Kidney glomerular epithelial cell (primary cell): ENCODE measurements around the gene TSPYL4.

ENCODE experiments used
- DNase-seq: peaks from one replicate; lab custom pipeline; 2025; lab: John Stamatoyannopoulos, UW

TSPYL4 gene

DNA sequence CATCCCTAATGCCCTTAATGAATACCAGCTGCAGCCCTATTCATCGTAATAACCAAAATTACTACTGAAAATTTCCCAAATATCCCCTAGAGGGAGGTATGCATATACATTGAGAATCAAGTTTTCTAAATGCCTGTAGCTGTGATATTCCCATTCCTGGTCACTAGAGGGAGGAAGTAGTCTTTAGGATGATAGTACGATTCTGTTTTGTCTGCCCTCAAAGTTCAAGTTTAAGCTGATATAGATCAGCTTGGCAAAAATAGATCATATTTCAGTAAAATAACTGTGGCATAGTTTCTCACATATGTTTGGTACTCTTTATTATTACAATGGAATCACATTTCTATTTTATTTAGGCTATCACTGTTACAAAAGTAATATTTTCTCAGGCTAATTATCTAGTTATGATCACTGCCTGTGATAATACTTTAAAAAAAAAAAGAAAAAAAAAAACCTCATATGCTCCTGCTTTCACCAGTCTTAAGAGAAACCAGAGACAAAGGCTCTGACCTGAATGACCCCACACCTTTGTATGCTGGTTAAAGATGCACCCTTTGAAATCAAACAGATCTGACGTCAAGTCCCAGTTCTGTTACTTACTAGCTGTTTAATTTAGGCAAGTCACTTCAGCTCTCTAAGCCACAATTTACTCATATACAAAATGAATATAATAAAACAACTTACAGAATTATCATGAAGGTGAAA, 14.9 kb upstream of the TSPYL4 start:
- DNase-seq, result peak; percentile 63

GRCh38 chr6:116267836-116268588, 14.1 kb upstream of the TSPYL4 start:
- DNase-seq, result no peak

- no peak for DNase-seq
These were observed 12.9 kb upstream of the TSPYL4 start for GRCh38 chr6:116266803-116267202.

- DNase-seq, result no peak
These were observed 11.4 kb upstream of the TSPYL4 start for GRCh38 chr6:116265041-116265829.

GRCh38 chr6:116263353-116263752, 9.5 kb upstream of the TSPYL4 start:
- no peak for DNase-seq

DNA sequence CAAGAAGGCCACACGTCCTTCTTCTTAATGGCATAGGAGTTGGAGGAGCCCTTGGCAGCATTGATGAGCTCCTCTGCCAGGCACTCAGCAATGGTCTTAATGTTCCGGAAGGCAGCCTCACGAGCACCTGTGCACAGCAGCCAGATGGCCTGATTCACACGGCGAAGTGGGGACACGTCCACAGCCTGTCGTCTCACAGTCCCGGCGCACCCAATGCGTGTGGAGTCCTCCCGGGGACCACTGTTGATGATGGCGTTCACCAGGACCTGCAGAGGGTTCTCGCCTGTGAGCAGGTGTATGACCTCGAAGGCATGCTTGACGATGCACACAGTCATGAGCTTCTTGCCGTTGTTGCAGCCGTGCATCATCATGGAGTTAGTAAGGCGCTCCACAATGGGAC, 4.6 kb upstream of the TSPYL4 start:
- DNase-seq, result no peak

DNA sequence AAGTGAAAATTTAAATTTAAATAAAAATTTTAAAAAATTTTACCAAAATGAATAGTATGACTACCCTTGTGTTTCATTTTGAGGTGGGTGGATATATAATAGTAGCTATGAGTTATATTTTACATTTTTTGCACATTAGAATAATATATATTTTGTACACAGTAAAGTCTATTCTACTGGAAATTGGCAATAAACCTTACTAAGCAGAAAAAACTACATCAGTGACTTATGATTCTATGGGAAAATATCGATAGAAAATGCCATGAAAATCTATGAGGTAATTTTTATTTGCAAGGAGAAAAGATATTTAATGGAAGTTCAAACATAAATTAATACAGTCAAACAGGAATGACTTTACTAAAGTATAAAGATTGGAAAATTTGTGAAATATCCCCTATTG, 2.8 kb upstream of the TSPYL4 start:
- DNase-seq, result no peak

- DNase-seq, result no peak
These were observed 1.4 kb upstream of the TSPYL4 start for GRCh38 chr6:116255246-116255800.

- peak; percentile 30 for DNase-seq
These were observed 602 bp upstream of the TSPYL4 start for GRCh38 chr6:116254297-116255056.

GRCh38 chr6:116253188-116253504, 729 bp downstream of the TSPYL4 start:
- no peak for DNase-seq

- peak; percentile 26 for DNase-seq
These were observed 2.1 kb downstream of the TSPYL4 start for GRCh38 chr6:116251568-116252384.

- no peak for DNase-seq
These were observed 5.3 kb downstream of the TSPYL4 start for GRCh38 chr6:116248577-116248976.

DNA sequence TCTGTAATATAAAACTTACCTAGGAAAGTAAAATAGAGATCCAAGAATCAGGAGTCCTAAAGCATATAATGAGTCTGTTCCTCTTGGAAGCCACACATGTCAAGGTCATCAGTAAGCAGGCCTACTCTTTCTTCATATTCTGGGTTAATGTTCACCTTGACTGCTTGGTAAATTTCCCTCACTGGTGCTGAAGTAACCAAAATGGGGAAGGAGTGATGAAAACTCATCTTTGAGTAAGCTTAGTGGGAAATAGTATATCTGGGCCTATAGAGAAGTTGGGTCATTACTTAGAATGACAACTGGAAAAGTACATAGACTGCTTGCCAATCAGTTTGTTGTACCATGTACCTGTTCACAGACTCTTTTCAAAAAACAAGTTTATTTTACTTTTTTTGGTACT, 6.6 kb downstream of the TSPYL4 start:
- no peak for DNase-seq

DNA sequence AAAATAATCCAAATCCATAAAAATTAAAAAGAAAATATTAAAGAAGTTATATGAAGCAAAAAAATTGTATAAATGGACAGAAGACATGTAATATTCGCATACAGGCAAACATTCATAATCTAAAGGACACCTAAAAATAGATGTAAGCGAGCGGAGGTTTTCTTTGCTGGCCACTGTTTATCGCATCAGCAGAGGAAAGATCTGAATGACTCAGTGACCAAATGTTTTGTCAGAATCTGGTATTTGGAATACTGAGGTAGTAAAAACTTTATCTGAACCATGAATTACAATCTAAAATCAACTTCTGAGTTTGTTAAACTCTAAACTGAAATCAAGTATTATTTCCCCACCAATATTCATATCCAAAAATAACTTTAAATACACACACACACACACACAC, 7.8 kb downstream of the TSPYL4 start:
- DNase-seq, result no peak

DNA sequence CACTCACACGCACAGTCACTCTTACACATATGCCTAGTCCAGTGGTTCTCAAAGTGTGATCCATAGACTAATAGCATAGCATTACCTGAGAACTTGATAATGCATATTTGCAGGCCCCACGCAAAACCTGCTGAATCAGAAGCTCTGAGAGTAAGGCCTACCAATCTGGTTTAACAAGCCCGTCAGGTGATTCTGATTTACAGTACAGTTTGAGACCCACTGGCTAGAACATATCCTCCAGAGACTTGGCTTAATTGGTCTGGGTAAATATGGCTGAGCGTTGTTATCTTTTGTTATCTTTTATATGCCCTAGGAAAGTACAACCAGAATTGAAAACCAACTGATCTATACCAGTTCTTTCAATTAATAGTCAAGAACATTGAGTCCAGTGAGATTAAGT, 9.6 kb downstream of the TSPYL4 start:
- DNase-seq, result no peak

- DNase-seq, result no peak
These were observed 14.0 kb downstream of the TSPYL4 start for GRCh38 chr6:116239856-116240255.

GRCh38 chr6:116239256-116239655, 14.6 kb downstream of the TSPYL4 start:
- DNase-seq, result no peak

GRCh38 chr6:116238083-116238482, 15.8 kb downstream of the TSPYL4 start:
- DNase-seq, result no peak

DNA sequence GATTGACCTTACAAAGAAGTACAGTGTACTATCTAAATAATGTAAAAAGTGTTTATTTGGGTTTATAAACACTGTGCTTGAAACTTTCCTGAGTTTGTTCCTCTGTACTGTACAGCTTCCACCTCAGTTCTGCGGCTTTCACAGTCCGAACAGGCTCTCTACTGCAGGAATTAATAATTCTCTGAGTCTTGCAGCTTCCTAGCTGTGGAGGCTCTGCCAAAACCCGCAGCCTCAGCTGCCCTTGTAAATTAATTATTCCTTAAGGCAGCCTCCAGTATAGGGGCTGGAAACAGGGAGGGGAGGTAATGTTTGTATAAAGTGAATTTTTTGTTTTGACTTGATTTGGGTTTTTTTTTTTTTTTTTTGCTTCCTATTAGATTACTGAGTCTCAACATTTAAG, 19.2 kb downstream of the TSPYL4 start:
- DNase-seq, result no peak

- DNase-seq, result peak; percentile 70
These were observed 24.5 kb downstream of the TSPYL4 start for GRCh38 chr6:116229287-116229913.

- no peak for DNase-seq
These were observed 30.5 kb downstream of the TSPYL4 start for GRCh38 chr6:116223355-116223754.
